Activated T-cell treated with anti-CD3 and anti-CD28 coated beads, Interleukin-2, amount 50 U/mL, for 4 hours (primary cell): ENCODE results near the gene TDRD1. TPM values are rescaled to one million over a fixed set of nuclear protein-coding genes. Genes with fewer than 3 reads are reported as not detected.

Experiments
- ATAC-seq, 2 donors: fragments of 200-7000 bp; cut with Tn5 transposase; one replicate each; pipeline ENCODE4 v1.10.0; 2021
- DNase-seq: peaks from one replicate; pipeline ENCODE4 v3.0.0-alpha.2; 2020
- H3K27me3 Mint-ChIP-seq: one replicate; pipeline ENCODE4 v1.8.0; 2021; ENCODE audit warnings: low read depth, mixed read lengths
- H3K36me3 Mint-ChIP-seq: one replicate; pipeline ENCODE4 v1.8.0; 2022; ENCODE audit warnings: mixed read lengths; ENCODE audit not compliant: insufficient read depth
- H3K4me1 Mint-ChIP-seq: one replicate; pipeline ENCODE4 v1.8.0; 2021; ENCODE audit warnings: low read depth, mixed read lengths
- H3K4me3 Mint-ChIP-seq: one replicate; pipeline ENCODE4 v1.8.0; 2021; ENCODE audit warnings: mild to moderate bottlenecking, moderate library complexity, mixed read lengths
- H3K9me3 Mint-ChIP-seq: one replicate; pipeline ENCODE4 v1.8.0; 2021; ENCODE audit warnings: mixed read lengths
- total RNA-seq, 3 donors: library from RNA; stranded (reverse); gene quantifications; one replicate each; pipeline ENCODE4 v1.2.1, GENCODE V29; 2021

TDRD1 gene
- total RNA-seq, 3 donors from 2014 or later: 0.48 to 2.2 (median 0.63) TPM

- peaks cover 2% of the 10 kb centered on the region for H3K27me3 Mint-ChIP-seq
- no peaks in the 10 kb centered on the region for H3K36me3 Mint-ChIP-seq
Observed at GRCh38 chr10:114255227-114255626, 76.1 kb downstream of the TDRD1 start.

DNA sequence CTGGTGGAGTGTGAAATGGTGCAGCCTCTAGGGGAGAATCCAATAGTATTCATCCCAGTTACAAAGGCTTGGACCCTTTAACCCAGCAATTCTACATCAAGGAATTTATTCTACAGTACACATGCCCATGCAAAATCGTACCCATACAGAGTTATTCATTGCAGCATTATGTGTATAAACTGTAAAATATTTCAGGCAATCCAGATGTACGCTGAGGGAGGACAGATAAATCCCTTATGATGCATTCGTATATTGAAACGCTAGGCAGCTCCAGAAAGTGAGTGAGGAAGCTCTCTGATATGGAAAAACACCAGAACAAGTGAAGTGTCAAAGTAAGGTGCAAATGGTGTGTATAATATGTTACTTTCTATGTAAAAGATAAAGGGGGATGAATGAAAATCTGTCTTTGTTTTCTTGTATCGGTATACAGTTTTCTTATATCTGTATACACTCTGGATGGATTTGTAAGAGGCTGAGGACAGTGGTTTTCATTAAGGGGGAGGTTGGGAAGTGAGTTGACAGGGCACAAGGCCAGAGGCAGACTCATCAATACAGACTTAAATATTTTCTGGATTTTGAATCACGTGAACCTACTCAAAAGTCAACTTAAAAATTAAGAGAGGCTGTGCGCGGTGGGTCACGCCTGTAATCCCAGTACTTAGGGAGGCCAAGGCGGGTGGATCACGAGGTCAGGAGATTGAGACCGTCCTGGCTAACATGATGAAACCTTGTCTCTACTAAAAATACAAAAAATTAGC, 77.0 kb downstream of the TDRD1 start:
- Mint-ChIP-seq H3K9me3 (no peaks in the 10 kb centered on the region), H3K4me3 (no peak overlapping the region), H3K36me3 (no peaks in the 10 kb centered on the region), H3K27me3 (peaks cover 2% of the 10 kb centered on the region), H3K4me1 (peaks cover 1% of the 10 kb centered on the region)
- ATAC-seq: no peak
- no peak for DNase-seq

More at GRCh38 chr10:114255227-114255626, 76.1 kb downstream of the TDRD1 start:
- DNase-seq (no peak), ATAC-seq (no peak)
- Mint-ChIP-seq H3K9me3 (no peaks in the 10 kb centered on the region), H3K4me1 (peaks cover 1% of the 10 kb centered on the region), H3K4me3 (no peak overlapping the region)

- Mint-ChIP-seq H3K9me3 (no peaks in the 10 kb centered on the region), H3K4me3 (no peak overlapping the region), H3K36me3 (no peaks in the 10 kb centered on the region), H3K27me3 (peaks cover 2% of the 10 kb centered on the region), H3K4me1 (peaks cover 1% of the 10 kb centered on the region)
- DNase-seq (no peak), ATAC-seq (no peak)
Observed at GRCh38 chr10:114256822-114257221, 77.7 kb downstream of the TDRD1 start.

DNA sequence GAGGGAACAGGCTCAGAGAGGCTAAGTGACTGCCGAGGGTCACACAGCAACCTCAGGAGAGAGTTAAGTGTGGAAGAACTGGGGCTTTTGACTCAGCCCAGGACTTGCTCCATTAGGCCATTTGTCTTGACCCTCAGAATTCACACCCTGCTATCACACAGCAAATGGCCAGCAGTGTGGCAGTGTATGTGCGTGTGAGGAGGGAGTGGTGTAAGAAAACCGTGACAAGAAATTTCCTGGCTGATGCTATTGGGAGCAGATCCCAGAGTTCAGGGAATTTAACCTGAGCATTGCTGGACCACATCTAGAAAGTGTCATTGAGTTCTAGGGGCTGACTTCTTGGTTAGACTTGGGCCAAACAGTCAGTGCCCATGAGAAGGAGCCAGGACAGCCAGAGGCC, 78.3 kb downstream of the TDRD1 start:
- H3K36me3 Mint-ChIP-seq: no peaks in the 10 kb centered on the region
- ATAC-seq: no peak

DNA sequence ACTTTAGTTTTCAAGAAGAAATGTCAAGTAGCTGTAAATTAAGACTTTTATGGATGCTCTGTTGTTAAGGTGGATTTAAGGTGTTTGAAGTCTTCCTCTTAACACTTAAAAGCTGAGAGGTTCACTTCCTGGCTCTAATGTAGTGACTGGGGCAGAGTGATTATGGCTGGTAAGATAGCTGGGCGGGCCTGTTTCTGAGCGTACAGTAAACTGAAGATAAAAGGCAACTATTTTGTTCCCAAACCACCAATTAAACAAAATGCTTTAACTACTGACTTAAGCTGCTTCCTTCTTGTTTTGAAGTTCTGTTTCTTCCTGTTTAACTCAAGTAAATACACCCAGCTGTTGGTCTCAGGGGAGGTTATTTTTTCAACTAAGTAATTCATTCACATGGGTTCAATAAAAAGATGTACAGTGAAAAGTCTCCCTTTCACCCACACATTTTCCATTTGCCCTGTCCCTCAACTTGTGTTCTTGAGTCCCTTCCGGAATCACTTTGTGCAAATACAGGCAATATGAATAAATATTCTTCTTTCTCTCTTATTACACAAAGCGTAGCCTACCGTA, 79.2 kb downstream of the TDRD1 start:
- DNase-seq: no peak
- Mint-ChIP-seq H3K36me3 (no peaks in the 10 kb centered on the region), H3K4me3 (no peak overlapping the region), H3K4me1 (peaks cover 1% of the 10 kb centered on the region), H3K9me3 (no peaks in the 10 kb centered on the region), H3K27me3 (peaks cover 2% of the 10 kb centered on the region)
- ATAC-seq: no peak

More for the DNA sequence above, 78.3 kb downstream of the TDRD1 start:
- no peak for DNase-seq
- peaks cover 2% of the 10 kb centered on the region for H3K27me3 Mint-ChIP-seq
- no peak overlapping the region for H3K4me3 Mint-ChIP-seq
- no peaks in the 10 kb centered on the region for H3K9me3 Mint-ChIP-seq
- peaks cover 1% of the 10 kb centered on the region for H3K4me1 Mint-ChIP-seq

DNA sequence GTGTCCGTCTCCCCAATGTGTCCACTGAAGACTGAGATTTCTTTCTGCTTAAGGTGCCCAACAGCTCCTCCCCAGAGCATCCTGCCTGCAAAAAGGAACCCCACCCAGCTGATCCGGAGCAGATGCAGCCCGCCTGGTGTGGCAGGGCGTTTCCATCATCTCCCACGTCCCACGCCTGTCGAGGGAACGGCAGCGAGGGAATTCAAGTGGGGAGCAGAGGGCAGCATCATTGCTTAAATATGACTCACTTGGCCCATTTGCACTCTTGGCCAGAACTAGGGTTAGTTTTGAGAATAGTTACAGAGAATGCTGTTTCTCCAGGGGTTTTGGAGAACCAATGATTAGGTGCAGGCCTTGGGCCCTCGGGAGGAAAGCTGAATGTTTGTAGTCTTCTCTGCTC, 80.7 kb downstream of the TDRD1 start:
- Mint-ChIP-seq H3K27me3 (peaks cover under 1% of the 10 kb centered on the region), H3K4me3 (no peak overlapping the region), H3K36me3 (no peaks in the 10 kb centered on the region), H3K9me3 (no peaks in the 10 kb centered on the region), H3K4me1 (peaks cover 1% of the 10 kb centered on the region)
- no peak for ATAC-seq
- no peak for DNase-seq

DNA sequence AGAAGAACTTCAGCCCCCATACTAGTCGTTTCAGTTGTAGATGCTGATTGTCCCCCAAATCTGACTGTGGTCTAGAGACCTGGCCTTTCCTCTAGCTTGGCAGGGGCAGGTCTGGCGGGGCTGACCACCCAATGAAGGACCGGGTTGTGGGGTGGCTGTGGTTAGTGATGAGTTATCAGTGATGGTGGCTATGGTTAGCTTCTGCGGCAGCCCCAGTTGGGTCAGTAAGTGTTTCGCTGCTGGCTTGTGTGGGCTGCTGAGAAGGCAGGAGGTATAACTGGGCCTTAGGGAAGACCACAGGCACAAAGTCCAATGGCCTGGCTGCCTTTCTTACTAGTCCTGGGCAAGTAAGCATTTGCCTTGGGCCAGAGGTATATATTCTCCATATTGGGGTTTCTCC, 81.2 kb downstream of the TDRD1 start:
- Mint-ChIP-seq H3K9me3 (no peaks in the 10 kb centered on the region), H3K4me1 (peaks cover 1% of the 10 kb centered on the region), H3K4me3 (no peak overlapping the region), H3K27me3 (no peaks in the 10 kb centered on the region), H3K36me3 (no peaks in the 10 kb centered on the region)
- DNase-seq: no peak
- no peak for ATAC-seq

DNA sequence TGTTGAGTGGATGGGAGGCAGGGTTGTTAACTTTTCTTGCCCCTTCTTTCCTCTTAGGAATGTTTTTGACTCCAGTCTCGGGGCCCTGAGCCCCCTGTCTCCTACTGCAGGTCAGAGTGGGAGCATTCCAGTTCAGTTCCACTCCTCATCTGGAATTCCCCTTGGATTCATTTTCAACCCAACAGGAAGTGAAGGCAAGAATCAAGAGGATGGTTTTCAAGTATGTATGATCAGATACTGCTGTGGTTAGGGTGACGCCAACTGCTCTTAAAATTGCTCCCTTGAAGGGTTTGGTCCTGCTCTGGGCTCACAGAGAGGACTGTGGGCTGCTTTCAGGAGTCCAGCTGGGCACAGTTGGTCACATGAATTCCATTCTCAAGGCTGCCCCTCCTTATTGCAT, 81.9 kb downstream of the TDRD1 start:
- ATAC-seq (no peak), DNase-seq (no peak)
- H3K27me3 Mint-ChIP-seq: no peaks in the 10 kb centered on the region
- no peaks in the 10 kb centered on the region for H3K9me3 Mint-ChIP-seq
- H3K36me3 Mint-ChIP-seq: no peaks in the 10 kb centered on the region
- H3K4me3 Mint-ChIP-seq: no peak overlapping the region
- H3K4me1 Mint-ChIP-seq: peaks cover 1% of the 10 kb centered on the region

DNA sequence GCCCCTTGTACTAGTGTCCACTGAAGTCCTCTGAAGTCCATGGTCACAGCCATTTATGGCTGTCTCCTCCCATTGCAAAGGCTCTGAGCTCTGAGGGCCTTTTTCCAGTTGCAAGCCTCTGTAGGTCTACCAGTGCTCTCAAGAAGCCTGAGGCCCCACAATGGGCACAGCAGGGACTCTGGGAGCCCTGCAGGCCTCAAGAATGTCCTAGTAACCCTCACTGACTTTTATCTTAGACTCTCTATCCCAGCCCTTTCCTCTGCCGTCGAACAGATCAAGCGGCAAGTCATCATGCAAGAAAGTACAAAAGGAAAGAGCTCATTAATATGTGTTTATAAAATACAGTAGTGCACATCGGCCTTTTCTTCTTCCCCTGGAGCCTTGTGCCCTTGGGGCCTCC, 83.3 kb downstream of the TDRD1 start:
- ATAC-seq (no peak), DNase-seq (no peak)
- H3K36me3 Mint-ChIP-seq: no peaks in the 10 kb centered on the region
- H3K4me1 Mint-ChIP-seq: peaks cover 1% of the 10 kb centered on the region
- H3K27me3 Mint-ChIP-seq: no peaks in the 10 kb centered on the region
- H3K9me3 Mint-ChIP-seq: no peaks in the 10 kb centered on the region
- no peak overlapping the region for H3K4me3 Mint-ChIP-seq

DNA sequence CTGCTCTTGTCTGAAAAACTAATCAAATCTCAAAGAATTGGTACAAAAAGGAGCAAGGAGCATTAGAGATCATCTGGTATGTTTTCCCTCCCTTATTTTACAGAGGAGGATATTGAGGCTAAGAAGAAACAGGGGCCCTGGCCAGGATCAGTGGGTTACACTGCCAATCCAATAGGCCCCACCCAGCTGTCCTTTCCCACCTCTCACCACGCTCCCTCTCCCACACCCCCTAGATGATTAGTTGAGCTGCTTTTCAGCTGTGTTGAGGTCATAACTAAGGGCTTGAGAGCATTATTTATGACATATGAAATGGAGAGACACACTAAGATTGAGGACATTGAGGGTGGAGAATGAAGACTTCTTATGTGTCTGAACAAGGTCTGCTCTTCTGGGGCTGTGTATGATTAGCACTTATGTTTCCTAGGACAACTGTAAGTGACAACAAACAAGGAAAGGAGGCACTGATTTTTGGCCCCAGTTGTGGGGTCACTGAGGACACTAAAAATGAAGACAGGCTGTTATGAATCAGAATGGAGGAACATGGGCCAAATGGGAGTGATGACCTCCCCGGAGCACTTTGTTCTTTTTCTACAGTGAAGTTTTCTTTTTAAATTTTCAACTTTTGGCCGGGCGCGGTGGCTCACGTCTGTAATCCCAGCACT, 86.4 kb downstream of the TDRD1 start:
- ATAC-seq: no peak
- H3K9me3 Mint-ChIP-seq: no peaks in the 10 kb centered on the region
- H3K4me3 Mint-ChIP-seq: no peak overlapping the region
- no peaks in the 10 kb centered on the region for H3K27me3 Mint-ChIP-seq
- no peak for DNase-seq
- H3K36me3 Mint-ChIP-seq: no peaks in the 10 kb centered on the region
- H3K4me1 Mint-ChIP-seq: no peaks in the 10 kb centered on the region

GRCh38 chr10:114266521-114266920, 87.4 kb downstream of the TDRD1 start:
- H3K36me3 Mint-ChIP-seq: no peaks in the 10 kb centered on the region
- H3K4me1 Mint-ChIP-seq: no peaks in the 10 kb centered on the region
- no peaks in the 10 kb centered on the region for H3K9me3 Mint-ChIP-seq
- no peak for ATAC-seq
- no peaks in the 10 kb centered on the region for H3K27me3 Mint-ChIP-seq
- H3K4me3 Mint-ChIP-seq: no peak overlapping the region
- no peak for DNase-seq

GRCh38 chr10:114271075-114271778, 92.1 kb downstream of the TDRD1 start:
- Mint-ChIP-seq H3K9me3 (no peaks in the 10 kb centered on the region), H3K36me3 (no peaks in the 10 kb centered on the region), H3K27me3 (peaks cover 2% of the 10 kb centered on the region), H3K4me1 (no peaks in the 10 kb centered on the region), H3K4me3 (no peak overlapping the region)
- DNase-seq (no peak), ATAC-seq (no peak)

GRCh38 chr10:114271779-114272167, 92.6 kb downstream of the TDRD1 start:
- Mint-ChIP-seq H3K4me1 (no peaks in the 10 kb centered on the region), H3K9me3 (no peaks in the 10 kb centered on the region), H3K36me3 (no peaks in the 10 kb centered on the region), H3K4me3 (no peak overlapping the region), H3K27me3 (peaks cover 2% of the 10 kb centered on the region)
- no peak for ATAC-seq
- DNase-seq: no peak

GRCh38 chr10:114272696-114273095, 93.5 kb downstream of the TDRD1 start:
- no peak for DNase-seq
- Mint-ChIP-seq H3K4me1 (no peaks in the 10 kb centered on the region), H3K4me3 (no peak overlapping the region), H3K36me3 (no peaks in the 10 kb centered on the region), H3K27me3 (peaks cover 2% of the 10 kb centered on the region), H3K9me3 (no peaks in the 10 kb centered on the region)
- ATAC-seq: no peak
